Retina (tissue), 1 donor: ENCODE results near the gene PUDP.
"Not testable (repeated sequence)": the region's sequence is repeated elsewhere in the genome, so short reads cannot be mapped to it uniquely, and the experiment has no call there.

Experiments used
- DNase-seq: peaks from one replicate; pipeline ENCODE4 v3.0.0-alpha.2; 2016

The PUDP gene

GRCh38 chrX:7025471-7025870, 122.5 kb downstream of the PUDP start:
- DNase-seq, result no peak

- DNase-seq, result no peak
Measured at GRCh38 chrX:7024850-7025249, 123.1 kb downstream of the PUDP start.

GRCh38 chrX:7022996-7023395, 125.0 kb downstream of the PUDP start:
- DNase-seq, result not testable (repeated sequence)

- DNase-seq, result no peak
Measured at GRCh38 chrX:7021991-7022390, 126.0 kb downstream of the PUDP start.

GRCh38 chrX:7019555-7019954, 128.4 kb downstream of the PUDP start:
- no peak for DNase-seq

GRCh38 chrX:7012262-7012834, 135.6 kb downstream of the PUDP start:
- DNase-seq, result not testable (repeated sequence)

- not testable (repeated sequence) for DNase-seq
Measured at GRCh38 chrX:7010897-7011296, 137.1 kb downstream of the PUDP start.

- DNase-seq, result not testable (repeated sequence)
Measured at GRCh38 chrX:7007328-7007727, 140.6 kb downstream of the PUDP start.
